AG08395 (cell line): ENCODE results near the gene MFAP5.
"Not testable (repeated sequence)": the region's sequence is repeated elsewhere in the genome, so short reads cannot be mapped to it uniquely, and the experiment has no call there.

Experiments used
- DNase-seq: peaks from one replicate; pipeline ENCODE4 v3.0.0; 2012; ENCODE audit warnings: mixed read lengths, low spot score

The MFAP5 gene

GRCh38 chr12:8629486-8630033, 33.1 kb downstream of the MFAP5 start:
- DNase-seq = peak; percentile 49

DNA sequence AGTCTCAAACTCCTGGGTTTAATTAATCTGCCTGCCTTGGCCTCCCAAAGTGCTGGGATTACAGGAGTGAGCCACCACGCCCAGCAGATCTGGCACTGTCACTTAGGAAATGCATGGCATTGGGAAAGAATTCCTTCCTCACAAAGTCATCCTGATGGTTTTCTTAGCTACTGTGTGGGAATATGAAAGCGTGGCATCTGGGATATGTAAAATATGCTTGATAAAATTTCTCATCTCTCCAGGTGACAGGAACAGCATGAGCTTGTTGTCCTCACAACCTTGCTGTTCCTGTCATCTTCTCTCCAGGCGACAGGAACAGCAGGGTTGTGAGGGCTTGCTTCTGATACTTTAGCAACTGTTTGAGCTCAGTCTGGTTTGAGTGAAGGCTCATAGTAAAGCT, 33.9 kb downstream of the MFAP5 start:
- peak; percentile 6 for DNase-seq

DNA sequence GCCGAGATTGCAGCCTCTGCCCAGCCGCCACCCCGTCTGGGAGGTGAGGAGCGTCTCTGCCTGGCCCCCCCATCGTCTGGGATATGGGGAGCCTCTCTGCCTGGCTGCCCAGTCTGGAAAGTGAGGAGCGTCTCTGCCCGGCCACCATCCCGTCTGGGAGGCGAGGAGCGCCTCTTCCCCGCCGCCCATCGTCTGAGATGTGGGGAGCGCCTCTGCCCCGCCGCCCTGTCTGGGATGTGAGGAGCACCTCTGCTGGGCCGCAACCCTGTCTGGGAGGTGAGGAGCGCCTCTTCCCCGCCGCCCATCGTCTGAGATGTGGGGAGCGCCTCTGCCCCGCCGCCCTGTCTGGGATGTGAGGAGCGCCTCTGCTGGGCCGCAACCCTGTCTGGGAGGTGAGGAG, 37.9 kb downstream of the MFAP5 start:
- not testable (repeated sequence) for DNase-seq

DNA sequence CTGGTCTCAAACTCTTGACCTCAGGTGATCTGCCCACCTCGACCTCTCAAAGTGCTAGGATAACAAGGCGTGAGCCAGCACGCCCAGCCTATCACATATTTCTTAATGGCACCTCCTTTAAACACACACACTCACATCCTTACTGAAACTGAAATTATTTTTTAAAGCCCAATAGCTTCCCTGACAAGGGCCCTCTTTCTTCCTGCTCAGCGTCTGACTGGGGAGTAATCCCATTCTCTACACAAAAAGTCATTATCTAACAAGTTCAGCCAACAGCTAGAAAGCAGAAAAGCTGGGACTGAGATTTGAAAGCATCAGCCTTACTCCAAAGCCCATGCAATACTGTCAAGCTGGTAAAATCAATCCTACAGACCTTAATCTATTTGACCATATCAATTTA, 40.0 kb downstream of the MFAP5 start:
- DNase-seq = no peak

- no peak for DNase-seq
Observed at GRCh38 chr12:8615206-8615605, 47.4 kb downstream of the MFAP5 start.

- not testable (repeated sequence) for DNase-seq
Observed at GRCh38 chr12:8613881-8614280, 48.7 kb downstream of the MFAP5 start.

DNA sequence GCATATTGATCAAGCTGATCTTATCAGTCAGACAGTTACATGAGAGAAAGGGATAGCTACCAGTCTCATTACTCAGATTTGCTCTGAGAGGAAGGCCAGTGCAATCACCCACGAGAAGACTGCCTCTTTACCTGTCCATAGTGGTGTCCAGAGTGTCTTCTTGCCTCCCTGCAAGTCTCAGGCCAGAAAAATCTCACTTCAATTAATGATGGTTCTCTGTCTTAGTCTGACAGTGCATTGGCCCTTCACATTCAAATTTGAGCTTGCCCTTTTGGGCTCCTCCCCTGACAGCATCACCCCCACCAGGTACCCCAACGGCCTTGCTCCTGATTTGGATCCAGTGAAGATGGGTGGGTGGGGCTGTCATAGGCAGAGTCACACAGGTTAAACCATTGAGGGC, 50.0 kb downstream of the MFAP5 start, which contains the start of gene AICDA:
TSS of gene AICDA (minus strand) at position 231 of the 400 bp plus-strand sequence. CDS start at position 139, 92 bp downstream.
- no peak for DNase-seq

- peak; percentile 65 for DNase-seq
Observed at GRCh38 chr12:8609061-8609570, 53.5 kb downstream of the MFAP5 start.

DNA sequence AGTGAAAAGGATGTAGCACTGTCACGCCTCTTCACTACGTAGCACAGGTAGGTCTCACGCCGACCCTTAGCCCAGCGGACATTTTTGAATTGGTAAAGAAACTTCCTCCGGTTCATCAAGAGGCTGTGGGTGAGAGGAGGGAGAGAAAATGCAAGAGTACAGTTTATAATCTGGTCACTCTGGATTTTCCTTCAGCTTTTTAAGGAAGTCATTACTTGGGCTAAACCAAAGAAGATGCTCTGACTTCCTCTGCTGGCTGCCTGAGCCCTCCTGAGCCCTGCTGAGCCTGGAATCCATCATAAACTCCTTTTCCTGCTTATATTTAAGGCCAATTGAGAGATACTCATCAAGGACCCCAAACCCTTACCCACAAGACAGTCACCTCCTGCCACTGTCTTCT, 55.7 kb downstream of the MFAP5 start:
- no peak for DNase-seq

- DNase-seq = no peak
Observed at GRCh38 chr12:8605057-8605456, 57.6 kb downstream of the MFAP5 start.

GRCh38 chr12:8603856-8604255, 58.8 kb downstream of the MFAP5 start:
- DNase-seq = peak; percentile 19

DNA sequence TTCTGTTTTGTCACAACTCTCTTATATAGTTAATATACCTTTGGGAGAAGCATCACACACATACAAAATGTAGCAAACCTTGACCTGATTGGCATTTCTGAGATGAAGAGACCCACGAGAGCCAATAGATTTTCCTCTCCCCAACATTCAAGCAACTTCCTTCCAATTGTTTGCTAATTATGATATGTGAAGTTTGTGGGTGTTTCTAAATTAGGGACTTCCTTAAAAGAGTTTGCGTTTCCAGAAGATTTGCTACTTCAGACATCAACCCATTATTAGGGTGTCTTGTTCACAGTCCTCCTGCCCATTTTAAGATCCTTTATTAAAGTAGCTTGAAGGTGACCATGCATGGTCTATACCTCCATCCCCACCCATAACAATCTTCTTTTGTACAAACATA, 59.3 kb downstream of the MFAP5 start:
- DNase-seq = no peak

GRCh38 chr12:8596561-8596960, 66.1 kb downstream of the MFAP5 start:
- no peak for DNase-seq
